CD4-positive, alpha-beta T cell treated with Interleukin-12 subunit alpha and Interleukin-12 subunit beta, for 1 hour (primary cell): Measurements from ENCODE around the gene CDC42BPA.
"Not testable (repeated sequence)": the region's sequence is repeated elsewhere in the genome, so short reads cannot be mapped to it uniquely, and the experiment has no call there.

ENCODE experiments used
- DNase-seq: peaks from one replicate; pipeline ENCODE4 v3.0.0-alpha.2; 2020

The CDC42BPA gene, protein sequence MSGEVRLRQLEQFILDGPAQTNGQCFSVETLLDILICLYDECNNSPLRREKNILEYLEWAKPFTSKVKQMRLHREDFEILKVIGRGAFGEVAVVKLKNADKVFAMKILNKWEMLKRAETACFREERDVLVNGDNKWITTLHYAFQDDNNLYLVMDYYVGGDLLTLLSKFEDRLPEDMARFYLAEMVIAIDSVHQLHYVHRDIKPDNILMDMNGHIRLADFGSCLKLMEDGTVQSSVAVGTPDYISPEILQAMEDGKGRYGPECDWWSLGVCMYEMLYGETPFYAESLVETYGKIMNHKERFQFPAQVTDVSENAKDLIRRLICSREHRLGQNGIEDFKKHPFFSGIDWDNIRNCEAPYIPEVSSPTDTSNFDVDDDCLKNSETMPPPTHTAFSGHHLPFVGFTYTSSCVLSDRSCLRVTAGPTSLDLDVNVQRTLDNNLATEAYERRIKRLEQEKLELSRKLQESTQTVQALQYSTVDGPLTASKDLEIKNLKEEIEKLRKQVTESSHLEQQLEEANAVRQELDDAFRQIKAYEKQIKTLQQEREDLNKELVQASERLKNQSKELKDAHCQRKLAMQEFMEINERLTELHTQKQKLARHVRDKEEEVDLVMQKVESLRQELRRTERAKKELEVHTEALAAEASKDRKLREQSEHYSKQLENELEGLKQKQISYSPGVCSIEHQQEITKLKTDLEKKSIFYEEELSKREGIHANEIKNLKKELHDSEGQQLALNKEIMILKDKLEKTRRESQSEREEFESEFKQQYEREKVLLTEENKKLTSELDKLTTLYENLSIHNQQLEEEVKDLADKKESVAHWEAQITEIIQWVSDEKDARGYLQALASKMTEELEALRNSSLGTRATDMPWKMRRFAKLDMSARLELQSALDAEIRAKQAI (N-terminal part only)

DNA sequence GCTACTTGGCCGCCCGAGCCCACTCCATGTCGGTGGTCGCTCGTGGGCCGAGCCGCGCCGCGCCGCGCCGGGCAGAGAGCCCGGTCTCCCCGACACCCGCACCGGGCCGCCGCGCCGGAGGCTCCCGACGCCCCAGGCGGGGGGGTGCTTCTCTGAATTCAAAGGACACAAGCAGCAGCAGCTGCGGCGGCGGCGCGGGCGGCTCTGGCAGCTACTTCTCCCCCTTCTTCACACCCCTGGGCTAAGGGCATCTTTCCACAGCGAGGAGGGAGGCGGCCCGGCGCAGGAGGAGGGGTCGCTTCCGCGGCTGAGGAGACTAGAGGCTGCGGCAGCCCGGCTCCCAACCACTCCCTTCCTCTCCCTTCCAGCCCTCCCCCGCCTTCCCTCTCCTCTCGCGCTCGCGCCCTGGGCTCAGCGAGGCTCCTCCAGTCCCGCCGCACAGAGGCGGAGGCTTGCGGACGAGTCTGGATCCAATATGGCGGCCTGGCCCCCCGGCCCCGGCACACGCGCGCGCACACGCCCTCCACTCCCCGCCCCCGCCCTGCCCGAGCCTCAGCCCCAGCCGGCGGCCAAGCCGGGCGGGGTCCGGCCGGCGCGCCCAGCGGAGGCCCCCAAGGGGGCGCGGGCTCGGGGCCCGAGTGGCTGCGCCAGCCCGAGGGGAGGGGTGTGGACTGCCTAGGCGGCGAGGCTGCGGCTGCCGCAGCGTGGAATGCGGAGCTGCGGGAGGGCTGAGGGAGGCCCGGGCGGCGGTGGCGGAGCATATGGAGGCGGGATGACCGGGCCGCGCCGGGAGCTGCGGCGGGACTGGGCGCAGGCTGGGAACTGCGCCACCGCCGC, at the start of gene CDC42BPA:
Gene CDC42BPA (minus strand): TSS at position 477 of the 837 bp plus-strand sequence. CDS start 1,310 bp downstream, outside the sequence.
- peak; percentile 11 for DNase-seq

DNA sequence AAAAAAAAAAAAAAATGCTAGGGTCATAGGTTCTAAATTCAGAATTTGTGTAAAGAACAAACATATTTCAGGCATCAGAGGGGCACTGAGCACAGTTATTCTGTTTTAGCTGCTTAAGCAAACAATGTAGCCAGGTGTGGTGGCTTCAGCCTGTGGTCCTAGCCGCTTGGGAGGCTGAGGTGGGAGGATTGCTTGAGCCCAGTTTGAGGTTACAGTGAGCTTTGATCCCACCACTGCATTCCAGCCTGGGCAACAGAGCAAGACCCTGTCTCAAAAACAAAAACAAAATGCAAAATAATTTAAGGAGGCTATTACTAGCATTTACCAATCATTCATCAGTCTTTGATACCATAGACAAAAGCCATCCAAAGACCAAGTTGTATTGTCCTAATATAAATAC, 49.7 kb upstream of the CDC42BPA start:
- no peak for DNase-seq

DNA sequence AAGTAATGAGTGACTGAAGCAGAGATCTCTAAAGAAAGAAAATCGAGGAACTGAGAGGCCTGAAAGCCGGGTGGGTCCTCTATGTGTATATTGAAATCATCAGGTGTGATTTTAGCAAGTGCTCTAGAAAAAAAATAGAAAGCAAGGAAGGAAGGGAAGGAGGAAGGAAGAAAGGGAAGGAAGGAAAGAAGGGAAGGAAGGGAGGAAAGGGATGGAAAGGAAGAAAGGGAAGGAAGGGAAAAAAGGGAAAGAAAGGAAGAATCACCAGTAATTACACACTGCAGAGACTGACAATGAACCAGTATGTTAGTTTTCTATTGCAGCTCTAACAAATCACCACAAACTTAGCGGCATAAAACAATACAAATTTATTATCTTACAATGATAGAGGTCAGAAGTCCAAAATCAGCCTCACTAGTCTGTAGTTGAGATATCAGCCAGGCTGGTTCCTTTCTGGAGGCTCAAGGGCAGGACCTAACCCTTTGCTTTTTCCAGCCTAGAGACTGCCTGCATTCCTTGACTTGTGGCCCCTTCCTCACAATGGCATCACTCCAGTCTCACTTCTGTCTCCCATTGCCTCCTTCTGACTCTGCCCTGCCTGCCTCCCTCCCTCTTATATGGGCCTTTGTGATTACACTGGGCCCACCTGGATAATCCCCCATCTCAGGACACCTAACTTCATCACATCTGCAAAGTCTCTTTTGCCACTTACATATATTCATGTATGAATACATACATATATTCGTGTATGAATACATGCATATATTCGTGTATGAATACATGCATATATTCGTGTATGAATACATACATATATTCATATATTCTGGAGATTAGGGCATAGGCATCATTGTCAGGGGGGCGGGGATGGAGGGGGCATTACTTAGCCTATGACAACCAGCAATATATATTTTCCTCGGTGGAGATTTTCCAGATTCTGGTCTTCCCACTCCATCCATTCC, 47.5 kb upstream of the CDC42BPA start:
- no peak for DNase-seq

DNA sequence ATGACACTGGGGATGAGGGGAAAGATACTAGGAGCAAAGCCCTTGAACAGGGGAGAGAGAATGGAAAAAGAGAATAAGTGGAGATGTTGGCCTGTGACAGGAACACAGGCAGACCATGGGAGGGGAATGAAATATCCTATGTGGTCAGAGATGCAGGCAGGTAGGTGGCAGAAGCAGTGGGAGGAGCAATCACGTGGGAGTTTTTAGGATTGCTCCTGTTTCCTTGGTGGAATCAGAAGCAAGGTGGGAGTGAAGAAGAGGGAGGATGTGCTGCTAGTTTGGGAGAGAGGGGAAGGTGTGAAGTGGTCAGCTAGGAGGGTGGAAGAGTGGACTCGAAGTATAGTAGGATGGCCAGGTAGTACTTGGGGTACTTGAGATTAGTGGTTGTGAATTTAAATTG, 46.4 kb upstream of the CDC42BPA start:
- no peak for DNase-seq

DNA sequence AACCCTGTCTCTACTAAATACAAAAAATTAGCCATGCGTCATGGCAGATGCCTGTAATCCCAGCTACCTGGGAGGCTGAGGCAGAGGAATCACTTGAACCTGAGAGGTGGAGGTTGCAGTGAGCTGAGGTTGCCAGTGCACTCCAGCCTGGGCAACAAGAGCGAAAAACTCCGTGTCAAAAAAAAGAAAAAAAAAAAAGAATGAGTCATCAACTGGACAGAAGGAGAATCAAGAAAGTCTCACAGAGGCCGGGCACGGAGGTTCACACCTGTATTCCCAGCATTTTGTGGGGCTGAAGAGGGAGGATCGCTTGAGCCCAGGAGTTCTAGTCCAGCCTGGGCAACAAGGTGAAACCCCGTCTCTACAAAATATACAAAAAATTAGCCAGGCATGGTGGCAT, 45.5 kb upstream of the CDC42BPA start:
- no peak for DNase-seq

DNA sequence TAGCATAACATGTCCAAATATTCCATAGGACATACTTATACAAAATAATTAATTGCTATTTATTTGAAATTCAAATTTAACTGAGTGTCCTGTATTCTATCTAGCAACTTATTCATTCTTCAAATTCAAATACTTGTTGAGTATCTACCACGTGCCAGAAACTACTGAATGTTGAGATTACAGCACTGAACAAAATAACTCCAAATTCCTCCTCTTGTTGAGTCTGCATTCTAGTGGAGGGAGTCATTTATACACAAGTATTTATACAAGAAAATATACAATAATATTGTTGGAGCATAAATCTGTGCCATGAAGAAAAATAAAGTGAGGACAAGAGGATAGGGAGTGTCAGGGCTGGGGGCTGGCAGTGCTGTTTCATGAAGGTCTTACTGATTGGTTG, 43.7 kb upstream of the CDC42BPA start:
- no peak for DNase-seq

DNA sequence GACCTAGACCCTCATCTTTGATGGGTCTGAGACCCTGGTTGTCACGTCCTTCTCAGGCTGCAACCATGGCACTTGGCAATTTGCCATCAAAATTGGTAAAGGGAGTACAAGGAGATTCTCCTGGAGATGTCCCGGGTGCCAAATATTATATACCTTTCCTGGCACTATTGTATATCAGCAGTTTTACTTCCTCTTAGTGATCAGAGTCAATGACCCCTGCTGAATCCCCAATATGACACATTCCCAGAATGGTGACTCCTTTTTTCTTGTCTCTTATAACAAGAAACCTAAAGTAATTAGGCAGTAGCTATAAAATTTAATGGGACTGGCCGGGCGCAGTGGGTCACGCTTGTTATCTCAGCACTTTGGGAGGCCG, 39.6 kb upstream of the CDC42BPA start:
- no peak for DNase-seq

DNA sequence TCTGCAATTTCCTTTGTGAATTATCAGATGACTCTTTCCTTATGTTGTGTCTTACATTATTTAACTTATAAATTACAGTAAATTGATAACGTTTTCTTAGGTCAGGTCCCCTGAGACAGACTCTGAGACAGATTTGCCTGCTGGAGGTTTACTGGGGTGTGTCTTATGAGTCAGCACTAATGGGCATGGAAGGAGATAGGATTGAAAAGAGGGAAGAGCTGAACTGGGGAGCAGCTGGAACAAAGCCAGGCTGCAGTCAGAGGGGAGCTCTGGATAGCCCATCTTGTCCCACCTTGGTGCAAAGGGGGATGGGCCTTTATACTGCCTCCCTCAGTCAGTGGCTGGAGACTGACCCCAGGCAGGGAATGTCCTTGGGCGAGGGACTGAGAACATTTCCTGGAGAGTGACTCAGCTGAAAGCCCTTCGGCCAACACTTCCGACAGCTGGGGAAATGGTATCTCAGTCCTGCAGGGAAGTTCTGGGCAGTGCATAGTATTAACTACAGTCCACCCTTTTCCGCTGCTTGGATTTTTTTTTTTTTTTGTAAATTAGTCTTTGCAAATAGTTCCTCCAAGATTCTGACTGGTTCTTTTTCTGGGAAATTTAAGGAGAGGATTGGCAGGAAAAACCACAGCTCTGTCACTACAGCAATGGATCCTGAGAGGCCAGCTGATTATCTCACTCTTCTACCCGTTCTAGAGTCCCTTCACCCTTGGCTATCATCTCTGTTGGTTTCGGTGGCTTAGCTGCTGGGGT, 39.1 kb upstream of the CDC42BPA start:
- no peak for DNase-seq

DNA sequence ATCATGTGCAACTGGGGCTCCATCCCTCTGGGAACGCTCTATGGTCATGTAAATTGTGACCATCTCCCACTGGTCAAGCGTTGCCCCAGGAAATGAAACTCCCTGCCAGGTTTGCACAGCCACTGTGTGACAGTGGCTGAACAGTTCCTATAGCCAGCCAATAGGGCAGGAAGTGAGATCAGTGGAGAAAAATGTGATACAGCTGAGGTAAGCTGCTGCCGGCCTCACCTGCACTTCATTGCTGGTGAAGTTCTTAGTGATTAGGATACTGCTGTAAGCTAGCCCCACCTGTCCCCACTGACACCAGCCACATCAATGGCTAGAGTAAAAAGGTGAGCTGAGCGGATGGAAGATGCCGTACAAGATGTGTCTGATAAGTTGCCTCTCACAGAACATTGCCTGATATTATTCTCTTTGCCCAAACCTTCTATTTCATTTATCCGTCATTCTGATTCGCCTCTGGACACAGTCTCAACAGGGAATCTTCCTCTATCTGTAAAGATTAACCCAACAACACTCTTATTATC, 38.4 kb upstream of the CDC42BPA start:
- DNase-seq, result no peak

DNA sequence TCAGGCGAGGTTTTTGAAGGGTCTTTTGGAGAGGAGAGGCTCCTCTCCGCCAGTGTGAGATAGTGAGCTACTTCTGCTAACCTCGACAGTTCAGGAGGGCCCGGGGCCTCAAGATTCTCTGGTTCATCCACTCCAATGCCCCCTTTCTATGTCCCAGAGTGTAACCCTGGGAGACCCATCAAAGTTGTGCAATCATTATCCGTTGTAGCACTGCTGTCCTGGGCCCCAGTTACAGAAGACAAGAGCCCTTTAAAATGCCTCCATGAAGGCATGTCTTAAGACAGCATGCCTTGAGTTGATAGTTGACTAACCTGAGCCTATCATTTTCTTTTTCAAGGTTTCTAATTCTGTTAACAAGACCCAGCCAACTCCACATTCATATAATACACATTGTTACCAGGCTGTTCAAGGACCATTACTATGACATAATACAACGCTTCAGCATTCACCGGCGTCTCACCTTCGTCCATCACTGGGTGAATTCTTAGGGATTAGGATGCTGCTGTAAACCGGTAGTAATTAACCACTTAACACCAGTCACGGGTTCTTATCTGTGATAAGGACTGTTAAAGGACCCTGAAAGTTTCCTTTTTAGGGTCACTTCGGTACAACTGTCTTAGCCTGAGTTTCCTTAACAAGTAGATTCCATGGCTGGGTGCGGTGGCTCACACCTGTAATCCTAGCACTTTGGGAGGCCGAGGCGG, 37.4 kb upstream of the CDC42BPA start:
- no peak for DNase-seq

DNA sequence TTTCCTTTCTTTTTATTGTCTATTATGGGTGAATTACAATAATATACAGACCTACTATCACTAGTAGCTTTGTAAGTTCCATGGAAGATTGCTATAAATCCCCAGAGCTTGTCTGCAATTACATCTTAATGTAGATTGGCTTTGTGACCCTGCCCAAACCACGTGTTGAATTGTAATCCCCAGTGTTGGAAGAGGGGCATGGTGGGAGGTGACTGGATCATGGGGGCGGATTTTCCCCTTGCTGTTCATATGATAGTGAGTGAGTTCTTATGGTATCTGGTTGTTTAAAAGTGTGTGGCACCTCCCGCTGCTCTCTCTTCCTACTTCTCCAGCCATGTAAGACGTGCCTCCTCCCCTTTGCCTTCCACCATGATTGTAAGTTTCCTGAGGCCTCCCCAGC, 34.9 kb upstream of the CDC42BPA start:
- DNase-seq, result no peak

DNA sequence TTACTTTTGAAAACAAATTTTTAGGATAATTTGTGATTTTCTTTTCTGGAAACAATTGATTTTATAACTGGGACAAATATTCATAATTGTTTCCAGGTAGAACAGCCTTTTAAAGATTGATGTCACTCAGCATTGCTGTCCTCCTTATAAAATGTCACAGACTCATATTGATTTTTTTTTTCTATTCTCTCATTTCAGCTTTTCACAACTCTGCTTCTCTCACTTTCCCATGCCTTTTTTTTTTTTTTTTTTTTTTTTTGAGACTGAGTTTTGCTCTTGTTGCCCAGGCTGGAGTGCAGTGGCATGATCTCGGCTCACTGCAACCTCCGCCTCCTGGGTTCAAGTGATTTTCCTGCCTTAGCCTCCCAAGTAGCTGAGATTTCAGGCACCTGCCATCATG, 33.9 kb upstream of the CDC42BPA start:
- DNase-seq, result not testable (repeated sequence)

DNA sequence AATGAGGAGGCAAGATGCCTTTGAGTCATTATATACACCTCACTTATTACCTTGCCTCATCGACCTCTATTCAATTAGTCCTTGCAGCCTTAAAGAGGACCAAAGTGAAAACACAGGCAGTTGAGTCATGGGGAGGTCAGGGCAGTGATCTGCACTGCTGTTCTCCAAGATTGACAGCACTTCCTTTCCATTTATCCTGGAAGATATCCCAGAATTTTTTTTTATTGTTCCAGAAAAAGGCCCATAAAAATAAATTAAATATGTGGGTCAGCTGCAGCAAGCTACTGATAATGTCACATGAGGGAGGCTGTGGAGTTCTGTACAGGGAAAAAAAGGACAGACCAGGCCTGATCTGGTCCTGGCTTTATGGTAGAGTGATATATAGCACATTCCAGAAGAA, 33.2 kb upstream of the CDC42BPA start:
- no peak for DNase-seq

DNA sequence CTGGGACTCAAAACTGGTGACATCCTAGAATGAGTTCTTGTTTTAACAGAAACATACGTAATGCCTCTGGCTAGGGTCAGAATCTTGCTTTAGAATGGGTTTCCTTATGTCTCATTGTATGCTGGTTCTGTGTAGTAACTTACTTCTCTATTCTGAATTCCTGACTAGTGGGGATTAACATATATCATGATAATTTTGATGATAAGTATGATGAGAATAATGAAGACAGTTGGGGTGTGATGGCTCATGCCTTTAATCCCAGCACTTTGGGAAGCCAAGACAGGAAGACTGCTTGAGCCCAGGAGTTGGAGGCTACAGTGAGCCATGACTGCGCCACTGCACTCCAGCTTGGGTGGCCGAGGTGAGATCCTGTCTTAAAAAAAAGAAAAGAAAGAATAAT, 31.7 kb upstream of the CDC42BPA start:
- DNase-seq, result no peak

DNA sequence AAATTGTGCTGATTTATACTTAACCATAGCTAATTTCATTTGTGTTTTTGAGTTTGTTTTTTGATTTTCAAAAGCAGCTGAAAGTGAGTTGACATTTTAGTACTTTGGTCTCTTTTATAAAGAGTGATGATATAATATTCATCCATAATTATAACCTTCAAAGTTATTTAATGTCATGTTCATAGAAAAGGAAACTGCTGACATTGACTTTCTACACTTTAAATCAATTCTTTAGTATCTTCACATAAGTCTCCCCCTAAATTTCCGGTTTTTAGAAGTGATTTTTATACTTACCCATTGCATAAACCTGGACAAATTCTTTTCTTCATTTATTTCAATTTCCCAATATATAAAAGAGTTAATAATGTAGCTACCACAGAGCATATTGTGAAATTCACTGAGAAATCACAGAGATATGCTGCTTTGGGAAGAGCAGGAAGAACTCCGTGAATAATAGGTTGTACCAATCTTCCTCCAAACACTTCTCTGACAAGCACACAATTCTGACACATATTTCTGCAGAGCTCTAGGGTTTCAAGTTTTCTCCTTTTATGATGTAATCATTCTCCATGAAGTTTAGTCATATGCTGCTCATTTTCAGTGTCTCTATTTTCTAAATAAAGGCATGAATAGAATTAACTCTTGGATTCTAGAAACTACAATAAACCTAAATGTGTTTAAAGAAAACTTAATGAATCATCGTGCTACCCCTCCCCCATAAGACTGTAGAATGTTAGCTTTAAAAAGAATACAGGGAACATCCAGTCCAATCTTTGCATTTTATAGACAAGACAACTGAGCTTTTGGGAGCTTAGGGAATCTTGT, 25.6 kb upstream of the CDC42BPA start:
- no peak for DNase-seq

DNA sequence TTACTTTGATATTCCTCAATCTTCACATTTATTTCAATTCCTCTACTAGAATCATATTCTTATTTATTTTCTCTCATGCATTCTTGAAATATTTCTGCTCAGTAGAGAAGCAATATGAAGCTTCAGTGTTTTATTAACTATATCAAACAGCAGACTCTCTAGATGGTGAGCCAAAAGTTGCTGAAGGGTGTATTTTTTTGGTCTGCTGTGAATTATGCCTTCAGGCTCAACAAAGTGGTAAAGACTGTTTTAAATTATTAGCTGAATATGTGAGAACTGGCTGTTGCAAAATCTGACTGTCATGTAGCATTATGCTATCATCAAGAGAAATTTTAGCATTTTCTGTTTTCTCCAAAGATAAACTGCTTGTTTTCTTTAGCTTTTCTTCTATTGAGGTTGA, 24.9 kb upstream of the CDC42BPA start:
- no peak for DNase-seq

DNA sequence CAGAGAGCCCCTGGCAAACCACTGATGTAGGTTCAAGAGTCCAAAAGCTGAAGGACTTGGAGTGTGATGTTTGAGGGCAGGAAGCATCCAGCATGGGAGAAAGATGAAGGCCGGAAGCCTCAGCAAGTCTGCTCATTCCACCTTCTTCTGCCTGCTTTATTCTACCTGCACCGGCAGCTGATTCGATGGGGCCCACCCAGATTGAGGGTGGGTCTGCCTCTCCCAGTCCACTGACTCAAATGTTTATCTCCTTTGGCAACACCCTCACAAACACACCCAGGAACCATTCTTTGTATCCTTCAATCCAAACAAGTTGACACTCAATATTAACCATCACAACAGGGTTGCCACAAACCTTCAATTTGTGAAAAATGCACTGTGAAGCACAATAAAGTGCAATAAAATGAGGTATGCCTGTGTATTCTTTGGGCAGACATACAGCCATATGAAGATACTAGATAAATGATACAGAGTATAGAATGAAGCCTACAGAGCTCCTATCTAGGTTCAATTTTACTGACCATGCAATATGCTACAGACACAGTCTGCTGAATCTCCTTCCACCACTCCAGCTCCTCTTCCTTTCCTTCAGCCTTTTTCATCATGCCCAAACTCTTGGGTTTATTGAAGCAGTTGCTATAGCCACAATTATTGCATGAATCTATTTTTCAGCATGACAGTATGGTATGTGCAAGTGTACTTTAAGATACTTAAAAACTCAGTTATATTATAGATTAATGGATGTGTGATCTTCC, 24.0 kb upstream of the CDC42BPA start:
- no peak for DNase-seq

DNA sequence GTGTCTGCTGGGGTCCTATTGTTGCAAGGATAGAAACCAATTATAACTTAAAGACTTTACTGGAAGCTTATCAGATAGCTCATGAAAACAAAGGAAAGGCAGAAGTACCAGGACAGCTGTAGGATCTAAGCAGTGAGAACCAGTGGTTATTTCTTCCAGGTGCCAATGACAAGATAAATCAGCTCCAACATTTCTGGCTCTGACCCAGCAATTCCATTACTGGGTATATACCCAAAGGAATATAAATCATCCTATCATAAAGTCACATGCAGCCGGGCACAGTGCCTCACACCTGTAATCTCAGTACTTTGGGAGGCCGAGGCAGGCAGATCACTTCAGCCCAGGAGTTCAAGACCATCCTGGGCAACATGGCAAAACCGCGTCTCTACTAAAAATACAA, 17.8 kb upstream of the CDC42BPA start:
- not testable (repeated sequence) for DNase-seq
